Activated CD8-positive, alpha-beta memory T cell treated with anti-CD3 and anti-CD28 coated beads for 24 hours (primary cell): Measurements from ENCODE around the gene PLEK.
"Not testable (repeated sequence)": the region's sequence is repeated elsewhere in the genome, so short reads cannot be mapped to it uniquely, and the experiment has no call there.

ENCODE experiments used
- DNase-seq: peaks from one replicate; pipeline ENCODE4 v3.0.0-alpha.2; 2020

Gene PLEK

GRCh38 chr2:68356599-68357239 is 8.4 kb upstream of the PLEK start:
- DNase-seq, result no peak

- no peak for DNase-seq
These were observed 7.3 kb upstream of the PLEK start for GRCh38 chr2:68357605-68358337.

- no peak for DNase-seq
These were observed 5.2 kb upstream of the PLEK start for GRCh38 chr2:68359889-68360288.

GRCh38 chr2:68362069-68362468 is 3.0 kb upstream of the PLEK start:
- peak; percentile 89 for DNase-seq

- no peak for DNase-seq
These were observed 2.3 kb upstream of the PLEK start for GRCh38 chr2:68362749-68363148.

- DNase-seq, result no peak
These were observed 1.4 kb upstream of the PLEK start for GRCh38 chr2:68363721-68364120.

- DNase-seq, result no peak
These were observed 1.0 kb downstream of the PLEK start for GRCh38 chr2:68366083-68366560.

GRCh38 chr2:68367953-68368653 is 3.0 kb downstream of the PLEK start:
- no peak for DNase-seq

- no peak for DNase-seq
These were observed 3.7 kb downstream of the PLEK start for GRCh38 chr2:68368654-68369336.

- DNase-seq, result no peak
These were observed 4.3 kb downstream of the PLEK start for GRCh38 chr2:68369337-68369734.

GRCh38 chr2:68371138-68371537 is 6.1 kb downstream of the PLEK start:
- no peak for DNase-seq

- no peak for DNase-seq
These were observed 6.5 kb downstream of the PLEK start for GRCh38 chr2:68371581-68371980.

- DNase-seq, result no peak
These were observed 7.4 kb downstream of the PLEK start for GRCh38 chr2:68372485-68372884.

GRCh38 chr2:68374184-68374583 is 9.1 kb downstream of the PLEK start:
- DNase-seq, result no peak

- DNase-seq, result no peak
These were observed 10.5 kb downstream of the PLEK start for GRCh38 chr2:68375582-68375981.

- DNase-seq, result no peak
These were observed 12.2 kb downstream of the PLEK start for GRCh38 chr2:68377137-68377780.

GRCh38 chr2:68378779-68379178 is 13.7 kb downstream of the PLEK start:
- DNase-seq, result not testable (repeated sequence)

- DNase-seq, result no peak
These were observed 14.2 kb downstream of the PLEK start for GRCh38 chr2:68379184-68379708.

GRCh38 chr2:68383778-68384177 is 18.7 kb downstream of the PLEK start:
- no peak for DNase-seq

GRCh38 chr2:68384485-68385107 is 19.5 kb downstream of the PLEK start:
- DNase-seq, result no peak

GRCh38 chr2:68385220-68385906 is 20.3 kb downstream of the PLEK start:
- DNase-seq, result no peak
